ENCODE data around the gene SH3GLB1.
A peak's percentile ranks its signal among the peaks of the same experiment; 100 is the strongest.
"Not testable (repeated sequence)": the region's sequence is repeated elsewhere in the genome, so short reads cannot be mapped to it uniquely, and the experiment has no call there.

The SH3GLB1 gene

DNA sequence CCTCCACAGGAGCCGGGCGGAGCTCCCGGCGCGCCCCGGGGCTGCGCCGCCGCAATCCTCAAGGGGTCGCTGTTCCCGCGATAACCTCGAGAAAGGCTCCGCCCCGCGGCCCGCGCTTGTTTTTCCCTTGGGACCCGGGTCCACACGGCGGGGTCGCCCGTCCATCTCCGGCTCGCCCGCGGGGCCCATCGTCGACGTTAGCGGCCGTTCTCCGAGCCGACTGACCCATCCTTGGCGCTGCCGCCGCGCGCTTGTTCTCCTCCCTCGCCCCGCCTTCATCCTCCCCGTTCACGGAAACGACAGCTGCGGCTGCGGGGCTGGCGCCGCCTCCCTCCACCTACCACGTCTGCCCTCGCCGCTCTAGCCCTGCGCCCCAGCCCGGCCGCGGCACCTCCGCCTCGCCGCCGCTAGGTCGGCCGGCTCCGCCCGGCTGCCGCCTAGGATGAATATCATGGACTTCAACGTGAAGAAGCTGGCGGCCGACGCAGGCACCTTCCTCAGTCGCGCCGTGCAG, at the start of gene SH3GLB1:
TSS of gene SH3GLB1 (plus strand) at position 119 of the 514 bp plus-strand sequence. CDS start at position 443, 324 bp downstream.
- peak; percentile 93 for DNase-seq (ENCODE audit: low read depth)
- TF ChIP-seq CTCF (IDR thresholded peaks at IDR 0.05; ENCODE audit: insufficient read depth, low read depth, low read length, missing control alignments) = peak; percentile 62
- H3K4me3 ChIP-seq (ENCODE audit: low read length) = peak within 1 kb of the TSS; percentile 83

GRCh38 chr1:86658381-86658780, 46.0 kb upstream of the SH3GLB1 start:
- DNase-seq (ENCODE audit: low read depth); H3K4me3 ChIP-seq (ENCODE audit: low read length): not testable (repeated sequence)

DNA sequence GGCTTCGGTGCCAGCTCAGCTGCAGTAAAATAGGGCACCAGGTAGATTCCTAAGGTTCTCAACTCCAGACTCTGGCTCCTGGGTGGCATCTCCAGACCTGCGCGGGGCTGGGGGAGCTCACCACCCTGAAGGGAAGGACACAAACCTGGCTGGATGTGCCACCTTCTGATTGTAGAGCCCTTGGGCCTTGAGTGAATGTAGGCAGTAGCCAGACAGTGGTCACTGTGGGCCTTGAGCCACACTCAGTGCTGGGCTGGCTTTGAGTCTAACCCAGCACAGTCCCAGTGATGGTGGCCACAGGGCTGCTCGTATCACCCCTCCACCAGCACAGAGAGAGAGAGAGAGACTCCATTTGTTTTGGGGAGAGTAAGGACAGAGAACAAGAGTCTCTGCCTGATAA, 38.0 kb upstream of the SH3GLB1 start:
- DNase-seq (ENCODE audit: low read depth) = no peak
- H3K4me3 ChIP-seq (ENCODE audit: low read length) = no peak overlapping the region
- no peak for TF ChIP-seq CTCF (IDR thresholded peaks at IDR 0.05; ENCODE audit: insufficient read depth, low read depth, low read length, missing control alignments)

- H3K4me3 ChIP-seq (ENCODE audit: low read length) = no peak overlapping the region
- no peak for TF ChIP-seq CTCF (IDR thresholded peaks at IDR 0.05; ENCODE audit: insufficient read depth, low read depth, low read length, missing control alignments)
- DNase-seq (ENCODE audit: low read depth) = peak; percentile 38
Observed at GRCh38 chr1:86687595-86687994, 16.8 kb upstream of the SH3GLB1 start.

GRCh38 chr1:86692641-86693040, 11.7 kb upstream of the SH3GLB1 start:
- no peak for TF ChIP-seq CTCF (IDR thresholded peaks at IDR 0.05; ENCODE audit: insufficient read depth, low read depth, low read length, missing control alignments)
- DNase-seq (ENCODE audit: low read depth) = no peak
- H3K4me3 ChIP-seq (ENCODE audit: low read length) = no peak overlapping the region

- TF ChIP-seq CTCF (IDR thresholded peaks at IDR 0.05; ENCODE audit: insufficient read depth, low read depth, low read length, missing control alignments) = no peak
- H3K4me3 ChIP-seq (ENCODE audit: low read length) = no peak overlapping the region
- DNase-seq (ENCODE audit: low read depth) = peak; percentile 38
Observed at GRCh38 chr1:86695400-86695799, 9.0 kb upstream of the SH3GLB1 start.

DNA sequence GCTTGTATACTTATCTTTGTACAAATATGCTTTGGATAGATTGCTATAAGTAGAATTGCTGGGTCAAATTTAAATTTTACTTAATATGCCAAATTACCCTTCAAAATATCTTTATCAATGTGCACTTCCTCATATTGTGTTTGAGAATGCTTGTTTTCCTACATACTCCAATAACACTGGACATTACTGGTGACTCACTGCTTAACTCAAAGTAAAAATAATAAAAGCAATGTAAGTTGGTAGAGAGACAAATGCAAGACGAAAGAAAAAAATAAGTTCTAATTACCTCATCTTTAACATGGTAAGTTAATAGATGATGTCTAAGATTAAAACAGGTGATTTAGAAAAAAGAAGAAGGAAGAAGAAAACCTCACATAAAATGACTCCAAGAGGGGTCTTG, 7.9 kb upstream of the SH3GLB1 start:
- TF ChIP-seq CTCF (IDR thresholded peaks at IDR 0.05; ENCODE audit: insufficient read depth, low read depth, low read length, missing control alignments) = no peak
- no peak overlapping the region for H3K4me3 ChIP-seq (ENCODE audit: low read length)
- peak; percentile 15 for DNase-seq (ENCODE audit: low read depth)
